ENCODE data around the gene MAG. TPM values are rescaled to one million over a fixed set of nuclear protein-coding genes. Genes with fewer than 3 reads are reported as not detected.

MAG gene
- total and polyA plus RNA-seq, 2 of the 13 experiments (the other 11 are each of a cell fraction or from before 2014, with no cell fraction given) = 0.20 to 1.3 TPM

GRCh38 chr19:35247526-35248309 is 44.2 kb upstream of the MAG start (continued):
- TF ChIP-seq ZNF484 (CRISPR knock-in tag; IDR thresholded peaks at IDR 0.05; ENCODE audit: borderline replicate concordance, low read depth) (no peak), NFKB2 (CRISPR knock-in tag; IDR thresholded peaks at IDR 0.05; ENCODE audit: borderline replicate concordance) (peak; percentile 47; the same call in 1 of the 2 replicates), ZNF556 (CRISPR knock-in tag; IDR thresholded peaks at IDR 0.05; ENCODE audit: borderline replicate concordance) (peak; percentile 25; the same call in 1 of the 2 replicates), FOXO4 (CRISPR knock-in tag; conservative IDR thresholded peaks at IDR 0.05) (0 out of 2 replicates have a peak, but pooled peaks have one; percentile 83), MXI1 (IDR thresholded peaks at IDR 0.05; ENCODE audit: borderline replicate concordance, low read depth, low read length) (peak; percentile 75; the same call in 2 of the 3 replicates), ZNF761 (CRISPR knock-in tag; conservative IDR thresholded peaks at IDR 0.05) (peak; percentile 10; the same call in 1 of the 2 replicates), HMG20B (CRISPR knock-in tag; conservative IDR thresholded peaks at IDR 0.05) (0 out of 2 replicates have a peak, but pooled peaks have one; percentile 11), RAD21 (CRISPR knock-in tag; IDR thresholded peaks at IDR 0.05) (peak; percentile 84), BCL3 (CRISPR knock-in tag; IDR thresholded peaks at IDR 0.05) (peak; percentile 2; the same call in 1 of the 2 replicates), ZMAT5 (CRISPR knock-in tag; IDR thresholded peaks at IDR 0.05; ENCODE audit: borderline replicate concordance, low read depth) (no peak), ARID5B (CRISPR knock-in tag; IDR thresholded peaks at IDR 0.05) (peak; percentile 66), HNF4G (IDR thresholded peaks at IDR 0.05; ENCODE audit: borderline replicate concordance, low read depth, low read length) (peak; percentile 19; the same call in 1 of the 2 replicates), HNF4G (CRISPR knock-in tag; IDR thresholded peaks at IDR 0.05; ENCODE audit: borderline replicate concordance, low read depth) (no peak), JARID2 (CRISPR knock-in tag; IDR thresholded peaks at IDR 0.05; ENCODE audit: insufficient replicate concordance) (peak; percentile 20), MTERF4 (CRISPR knock-in tag; IDR thresholded peaks at IDR 0.05) (no peak), NPAS2 (CRISPR knock-in tag; IDR thresholded peaks at IDR 0.05; ENCODE audit: borderline replicate concordance) (no peak), SNAI1 (CRISPR knock-in tag; IDR thresholded peaks at IDR 0.05; ENCODE audit: borderline replicate concordance) (peak; percentile 49), ZNF224 (CRISPR knock-in tag; IDR thresholded peaks at IDR 0.05) (peak; percentile 77; the same call in 1 of the 2 replicates), FOXC1 (CRISPR knock-in tag; IDR thresholded peaks at IDR 0.05; ENCODE audit: borderline replicate concordance) (peak; percentile 75), ZNF343 (CRISPR knock-in tag; IDR thresholded peaks at IDR 0.05) (0 out of 2 replicates have a peak, but pooled peaks have one; percentile 0)
